Activated CD4-positive, CD25-positive, alpha-beta regulatory T cell treated with anti-CD3 and anti-CD28 coated beads, Interleukin-2, amount 50 U/mL, for 16 hours (primary cell): Measurements from ENCODE around the gene FUBP1.
"Not testable (repeated sequence)": the region's sequence is repeated elsewhere in the genome, so short reads cannot be mapped to it uniquely, and the experiment has no call there.

ENCODE experiments used
- DNase-seq: peaks from one replicate; pipeline ENCODE4 v3.0.0-alpha.2; 2020; ENCODE audit warnings: low read depth, low spot score

FUBP1 gene

GRCh38 chr1:77978969-77979876, at the start of gene FUBP1:
TSS of gene FUBP1 (minus strand) at chr1:77979072. CDS start at chr1:77979004, 68 bp downstream.
- DNase-seq = peak; percentile 93

- not testable (repeated sequence) for DNase-seq
Observed at GRCh38 chr1:78021134-78021533, 42.3 kb upstream of the FUBP1 start.

GRCh38 chr1:78019024-78019423, 40.2 kb upstream of the FUBP1 start:
- no peak for DNase-seq

GRCh38 chr1:78015148-78015547, 36.3 kb upstream of the FUBP1 start:
- DNase-seq = no peak

- DNase-seq = no peak
Observed at GRCh38 chr1:78011050-78011449, 32.2 kb upstream of the FUBP1 start.

GRCh38 chr1:78009836-78010235, 31.0 kb upstream of the FUBP1 start:
- no peak for DNase-seq

- no peak for DNase-seq
Observed at GRCh38 chr1:78009276-78009675, 30.4 kb upstream of the FUBP1 start.

- DNase-seq = no peak
Observed at GRCh38 chr1:78007677-78008341, 28.9 kb upstream of the FUBP1 start.

- no peak for DNase-seq
Observed at GRCh38 chr1:78006521-78006920, 27.6 kb upstream of the FUBP1 start.

- DNase-seq = no peak
Observed at GRCh38 chr1:78005755-78006154, 26.9 kb upstream of the FUBP1 start.

- DNase-seq = no peak
Observed at GRCh38 chr1:78005448-78005722, 26.5 kb upstream of the FUBP1 start.

- DNase-seq = peak; percentile 49
Observed at GRCh38 chr1:78004719-78005447, 26.0 kb upstream of the FUBP1 start, which contains the start of gene DNAJB4. TSS of gene DNAJB4 (plus strand) at chr1:78004939. CDS start at chr1:78005111, 172 bp downstream.

- peak; percentile 12 for DNase-seq
Observed at GRCh38 chr1:78003882-78004718, 25.2 kb upstream of the FUBP1 start.

GRCh38 chr1:78003070-78003746, 24.3 kb upstream of the FUBP1 start:
- DNase-seq = no peak

GRCh38 chr1:78000536-78000935, 21.7 kb upstream of the FUBP1 start:
- not testable (repeated sequence) for DNase-seq

- no peak for DNase-seq
Observed at GRCh38 chr1:77996734-77997133, 17.9 kb upstream of the FUBP1 start.

GRCh38 chr1:77994117-77994705, 15.3 kb upstream of the FUBP1 start:
- no peak for DNase-seq

- no peak for DNase-seq
Observed at GRCh38 chr1:77991638-77992037, 12.8 kb upstream of the FUBP1 start.

GRCh38 chr1:77990629-77991204, 11.8 kb upstream of the FUBP1 start:
- no peak for DNase-seq

GRCh38 chr1:77989744-77990143, 10.9 kb upstream of the FUBP1 start:
- DNase-seq = no peak
